ENCODE results near the gene TSPAN5.

TSPAN5 gene

DNA sequence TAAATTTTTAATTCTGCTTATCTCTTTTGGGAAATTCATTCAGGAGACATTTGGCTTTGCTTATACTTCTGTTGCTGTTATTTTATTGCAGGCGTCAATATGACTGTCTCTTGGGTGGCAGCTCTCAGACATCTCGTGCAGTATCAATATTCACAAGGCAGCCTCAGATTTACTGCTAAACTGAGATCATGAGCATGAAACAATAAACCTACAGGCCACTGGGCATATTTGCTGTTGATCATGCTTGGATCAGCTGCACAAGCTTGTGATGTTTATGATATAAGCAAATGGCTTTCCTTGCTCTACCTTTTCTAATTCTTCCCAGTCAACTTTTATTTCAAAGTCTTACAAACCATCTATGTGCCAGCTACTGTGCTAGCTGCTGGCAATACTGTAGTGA, 39.2 kb downstream of the TSPAN5 start:
- no peak for DNase-seq (ENCODE audit: low read depth, low spot score)

DNA sequence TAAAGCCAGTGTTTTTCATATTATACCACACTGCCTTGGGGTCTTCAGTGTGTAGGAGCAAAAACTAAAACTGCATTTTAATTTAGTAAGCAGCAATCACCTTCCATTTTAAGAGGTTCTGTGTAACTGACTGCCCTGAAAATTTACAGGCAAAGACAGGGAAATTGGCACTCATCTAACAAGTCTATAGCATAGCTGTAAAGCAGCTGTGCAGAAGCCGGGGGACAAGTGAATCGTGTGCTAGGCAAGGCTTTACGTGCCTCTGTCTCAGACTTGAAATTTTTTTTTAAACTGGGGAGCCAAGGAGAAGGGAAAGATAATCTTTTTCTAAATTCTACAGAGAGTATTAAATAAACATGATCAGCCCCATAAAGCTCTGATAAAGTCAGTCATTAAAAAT, 39.7 kb downstream of the TSPAN5 start:
- DNase-seq (ENCODE audit: low read depth, low spot score), result no peak

GRCh38 chr4:98617358-98618047, 40.9 kb downstream of the TSPAN5 start:
- no peak for DNase-seq (ENCODE audit: low read depth, low spot score)

DNA sequence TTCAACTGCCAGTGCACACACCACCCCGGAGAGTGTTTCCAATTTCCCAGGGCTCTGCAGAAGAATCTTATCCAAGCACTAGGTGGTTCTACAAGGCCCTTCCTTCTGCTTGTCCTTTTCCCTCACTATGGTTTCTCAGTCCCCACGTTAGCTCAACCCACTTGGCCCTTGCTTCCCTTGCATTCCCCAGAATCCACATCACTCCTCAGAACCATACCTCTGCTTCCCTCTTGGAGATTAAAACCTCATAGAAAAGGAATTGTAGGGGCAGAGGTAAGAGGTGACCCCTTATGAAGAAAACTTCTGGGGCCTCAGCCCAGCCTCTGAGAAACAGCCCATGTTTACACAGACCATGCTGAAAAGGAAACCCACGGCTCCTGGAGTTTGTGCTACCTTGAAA, 42.4 kb downstream of the TSPAN5 start:
- no peak for DNase-seq (ENCODE audit: low read depth, low spot score)

GRCh38 chr4:98614662-98615061, 43.7 kb downstream of the TSPAN5 start:
- no peak for DNase-seq (ENCODE audit: low read depth, low spot score)

- DNase-seq (ENCODE audit: low read depth, low spot score), result no peak
These were observed 44.3 kb downstream of the TSPAN5 start for GRCh38 chr4:98614094-98614493.

DNA sequence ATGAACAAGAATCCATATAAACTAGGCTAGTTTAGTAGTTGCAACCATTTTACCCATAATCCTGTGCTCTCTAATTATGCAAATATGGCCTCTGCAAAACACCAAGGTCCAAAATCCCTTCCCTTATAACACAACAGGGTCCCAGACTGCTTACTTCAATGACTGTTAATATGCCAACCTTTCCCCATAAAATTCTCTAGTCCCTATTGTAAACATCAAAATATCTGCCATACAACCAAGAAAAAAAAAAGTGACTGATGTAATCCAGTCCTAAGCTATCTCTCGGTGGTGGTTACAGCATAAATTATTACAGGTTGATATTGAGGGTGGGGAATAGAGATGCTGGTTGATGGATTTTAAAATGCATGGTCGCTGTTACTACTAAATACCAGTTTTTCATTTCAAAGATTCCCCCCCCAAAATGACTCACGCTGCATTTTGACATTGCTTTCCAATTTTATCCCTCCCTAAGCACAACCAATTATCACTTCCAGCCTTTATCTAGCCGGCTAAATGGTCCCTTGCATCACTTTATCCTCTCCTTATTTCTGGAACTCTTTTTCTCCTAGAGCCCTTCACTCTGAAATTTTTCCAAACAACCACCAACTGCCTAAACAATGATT, 44.8 kb downstream of the TSPAN5 start:
- DNase-seq (ENCODE audit: low read depth, low spot score), result no peak

DNA sequence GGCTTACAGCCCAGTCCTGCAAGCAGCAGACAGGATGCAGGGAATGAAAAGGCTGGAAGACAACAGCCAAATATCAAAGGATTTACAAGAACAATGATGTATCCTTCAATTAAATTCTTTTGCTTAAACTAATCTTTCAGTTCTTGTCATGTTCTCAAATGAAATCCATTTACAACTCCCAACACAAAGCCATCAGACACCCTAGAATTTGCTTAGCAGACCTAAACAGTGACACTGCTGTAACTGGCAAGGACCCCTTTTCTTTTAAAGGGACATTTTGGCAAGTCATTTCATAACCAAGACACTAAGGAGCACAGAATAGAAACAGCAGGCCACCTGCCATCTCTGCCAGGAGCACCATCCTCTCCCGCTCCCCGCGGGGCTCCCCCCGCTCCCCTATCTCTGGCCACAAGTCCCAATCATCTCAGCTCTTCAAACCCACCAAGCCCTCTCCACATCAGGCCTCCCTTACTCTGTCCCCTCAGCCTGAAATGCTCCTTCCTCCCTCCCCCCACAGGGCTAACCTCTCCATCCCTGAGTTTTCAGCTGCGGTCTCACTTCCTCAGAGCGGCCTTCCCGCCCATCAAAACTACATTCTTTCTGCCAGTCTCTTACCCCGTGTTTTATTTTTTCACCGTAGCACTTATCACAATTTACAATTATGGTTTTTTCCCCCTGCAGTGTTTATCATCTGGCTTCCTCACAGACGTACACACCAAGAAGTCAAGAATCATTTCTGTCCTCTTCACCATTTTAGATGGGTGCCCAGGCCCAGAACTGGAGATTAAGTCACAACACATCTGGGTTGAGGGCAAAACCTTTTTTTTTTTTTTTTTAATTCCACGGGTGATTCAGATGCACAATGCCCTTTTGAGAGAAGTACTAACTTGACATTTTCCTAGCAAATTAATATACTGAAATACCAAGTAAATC, 45.8 kb downstream of the TSPAN5 start:
- DNase-seq (ENCODE audit: low read depth, low spot score), result no peak

GRCh38 chr4:98611677-98612317, 46.6 kb downstream of the TSPAN5 start:
- DNase-seq (ENCODE audit: low read depth, low spot score), result no peak

- DNase-seq (ENCODE audit: low read depth, low spot score), result no peak
These were observed 47.3 kb downstream of the TSPAN5 start for GRCh38 chr4:98610926-98611676.

- DNase-seq (ENCODE audit: low read depth, low spot score), result no peak
These were observed 48.0 kb downstream of the TSPAN5 start for GRCh38 chr4:98610431-98610830.

DNA sequence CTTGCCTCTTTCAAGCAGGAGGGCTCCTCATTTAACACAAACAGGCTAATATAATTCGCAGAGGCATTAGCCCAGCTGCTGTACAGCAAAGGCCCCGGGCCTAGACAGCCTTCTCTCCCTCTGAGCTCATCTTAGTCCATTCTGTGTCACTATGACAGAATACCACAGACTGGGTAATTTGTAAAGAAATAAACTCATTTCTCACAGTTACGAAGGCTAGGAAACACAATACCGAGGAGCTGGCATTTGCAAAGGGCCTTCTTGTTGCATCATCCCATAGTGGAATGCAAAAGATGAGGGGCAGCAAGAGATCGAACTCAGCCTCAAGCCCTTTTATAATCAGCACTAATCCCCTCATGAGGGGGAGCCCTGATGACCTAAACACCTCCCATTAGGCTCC, 48.5 kb downstream of the TSPAN5 start:
- DNase-seq (ENCODE audit: low read depth, low spot score), result no peak

DNA sequence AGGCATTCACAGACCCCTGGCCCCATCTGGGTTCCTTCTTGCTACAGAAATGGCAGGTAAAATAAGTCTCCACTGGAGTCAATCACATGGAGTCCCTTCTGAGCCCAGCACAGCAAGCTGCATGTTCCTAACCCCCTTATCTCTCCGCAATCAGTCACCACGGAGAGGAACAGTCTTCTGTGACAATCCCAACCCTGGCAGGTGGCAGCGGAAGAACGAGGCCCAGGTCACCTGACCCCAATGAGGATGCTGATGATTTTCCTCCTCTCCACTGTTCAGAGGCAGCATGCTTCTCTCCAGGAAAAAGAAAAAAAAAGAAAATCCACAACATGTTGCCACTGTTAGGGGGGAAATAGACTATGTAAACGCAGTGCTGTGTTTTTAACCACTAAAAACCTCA, 50.1 kb downstream of the TSPAN5 start:
- no peak for DNase-seq (ENCODE audit: low read depth, low spot score)

GRCh38 chr4:98606894-98607293, 51.5 kb downstream of the TSPAN5 start:
- DNase-seq (ENCODE audit: low read depth, low spot score), result no peak

GRCh38 chr4:98605216-98605615, 53.2 kb downstream of the TSPAN5 start:
- no peak for DNase-seq (ENCODE audit: low read depth, low spot score)

- no peak for DNase-seq (ENCODE audit: low read depth, low spot score)
These were observed 53.7 kb downstream of the TSPAN5 start for GRCh38 chr4:98604723-98605122.

DNA sequence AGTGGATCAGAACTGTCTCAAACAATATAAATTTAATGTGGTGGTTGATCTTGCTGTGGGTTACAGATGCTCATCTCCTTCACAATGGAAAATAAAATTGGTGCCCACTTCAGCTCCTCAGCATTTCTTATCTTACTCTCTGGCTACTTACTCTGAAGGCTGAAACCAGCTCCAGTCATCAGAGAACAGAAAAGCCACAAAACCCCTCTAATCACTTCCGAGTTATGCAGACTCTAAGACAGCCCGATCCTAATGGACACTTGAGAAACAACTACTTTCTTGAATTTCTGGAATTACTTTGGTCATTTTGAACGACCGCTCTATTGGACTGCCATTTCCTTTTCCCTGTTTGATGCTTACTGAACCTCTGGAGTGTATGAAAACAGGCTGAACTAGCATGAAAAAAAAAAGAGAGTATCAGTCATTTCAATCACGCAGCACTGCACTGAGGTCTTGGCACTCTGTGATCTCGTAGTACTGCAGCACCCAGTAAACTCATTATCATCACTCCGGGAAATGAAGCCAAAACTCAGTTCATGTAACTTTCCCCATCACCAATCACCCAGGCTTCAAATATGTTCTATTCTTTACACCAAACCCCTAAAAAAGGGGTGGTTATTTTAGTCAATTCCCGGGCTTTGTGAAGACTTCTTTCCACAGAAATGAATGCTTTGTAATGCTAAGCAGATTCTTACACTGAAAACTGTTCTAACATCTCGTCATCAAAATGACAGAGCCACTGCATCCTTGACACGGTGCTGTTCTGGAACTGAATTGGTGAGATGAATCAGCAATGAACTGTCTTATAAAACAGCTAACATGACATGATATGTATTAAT, 54.5 kb downstream of the TSPAN5 start:
- no peak for DNase-seq (ENCODE audit: low read depth, low spot score)

- no peak for DNase-seq (ENCODE audit: low read depth, low spot score)
These were observed 56.1 kb downstream of the TSPAN5 start for GRCh38 chr4:98602270-98602669.

GRCh38 chr4:98601708-98602107, 56.7 kb downstream of the TSPAN5 start:
- no peak for DNase-seq (ENCODE audit: low read depth, low spot score)

DNA sequence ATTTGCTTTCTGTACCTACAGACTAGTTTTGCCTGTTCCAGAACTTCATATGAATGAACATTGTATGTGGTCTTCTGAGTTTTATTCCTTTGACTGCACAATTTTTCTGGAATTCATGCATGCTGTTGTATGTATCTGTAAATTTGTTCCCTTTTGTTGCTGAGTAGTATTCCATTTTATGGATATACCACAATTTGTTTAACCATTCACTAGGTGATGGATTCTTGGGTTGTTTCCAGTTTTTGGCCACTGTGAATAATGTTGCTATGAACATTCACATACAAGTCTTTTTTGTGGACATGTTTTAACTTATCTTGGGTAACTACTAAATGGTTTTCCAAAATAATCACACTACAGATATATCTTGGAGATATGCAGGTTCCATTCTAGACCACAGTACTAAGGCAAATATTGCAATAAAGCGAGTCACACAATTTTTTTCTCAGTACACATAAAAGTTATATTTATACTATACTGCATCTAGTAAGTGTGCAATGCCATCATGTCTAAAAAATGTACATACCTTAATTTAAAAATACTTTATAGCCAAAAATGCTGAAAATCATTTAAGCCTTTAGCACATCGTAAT, 58.7 kb downstream of the TSPAN5 start:
- DNase-seq (ENCODE audit: low read depth, low spot score), result no peak
